PC-3 (cell line): Measurements from ENCODE around the gene ZNF841. TPM values are rescaled to one million over a fixed set of nuclear protein-coding genes. Genes with fewer than 3 reads are reported as not detected.
"Not testable (repeated sequence)": the region's sequence is repeated elsewhere in the genome, so short reads cannot be mapped to it uniquely, and the experiment has no call there.

Experiments used
- ATAC-seq: fragments of 200-7000 bp; cut with Tn5 transposase; 2 replicates; pipeline ENCODE4 v1.9.1; 2020; ENCODE audit warnings: mild to moderate bottlenecking, moderate library complexity
- BruUV-seq: library from RNA; stranded (reverse); fragments of 400-500 nt; replicated peaks from 2 replicates; lab custom pipeline; 2021; lab: Mats Ljungman, UMichigan
- CTCF ChIA-PET: fragments of 300-600 bp; sonication (Branson Sonifier 250); formaldehyde crosslinking; loops from one replicate; lab custom pipeline; 2022; ENCODE audit warnings: antibody characterized with exemption; lab: Charles Lee
- POLR2A ChIA-PET: fragments of 300-600 bp; sonication (Branson Sonifier 250); formaldehyde crosslinking; loops from one replicate; lab custom pipeline; 2022; ENCODE audit warnings: antibody characterized with exemption; ENCODE audit not compliant: unreplicated experiment; lab: Charles Lee
- DNase-seq: peaks from one replicate; pipeline ENCODE4 v3.0.0-alpha.2; 2015
- H2AFZ ChIP-seq: fragments of 300-600 bp; sonication (generic); 2 replicates; pipeline ENCODE4 v1.6.0; 2016; ENCODE audit warnings: antibody characterized with exemption, low read length
- H3F3A ChIP-seq: fragments of 300-600 bp; sonication (generic); one replicate; pipeline ENCODE4 v1.6.0; 2017; ENCODE audit warnings: antibody characterized with exemption, low read length, control low read depth, mild to moderate bottlenecking; ENCODE audit not compliant: unreplicated experiment
- H3K27ac ChIP-seq: fragments of 300-600 bp; sonication (generic); 2 replicates; pipeline ENCODE4 v1.5.1; 2016; ENCODE audit warnings: mild to moderate bottlenecking, low read length
- H3K27me3 ChIP-seq: fragments of 300-600 bp; sonication (generic); 2 replicates; pipeline ENCODE4 v1.6.1; 2016; ENCODE audit warnings: low read length, mixed read lengths
- H3K36me3 ChIP-seq: fragments of 300-600 bp; sonication (generic); 2 replicates; pipeline ENCODE4 v1.6.1; 2016; ENCODE audit warnings: low read depth, mixed run types, low read length, mixed read lengths
- H3K4me1 ChIP-seq: fragments of 300-600 bp; sonication (generic); 2 replicates; pipeline ENCODE4 v1.5.1; 2016; ENCODE audit warnings: low read length; ENCODE audit not compliant: insufficient read depth
- H3K4me2 ChIP-seq: fragments of 300-600 bp; sonication (generic); 2 replicates; pipeline ENCODE4 v1.6.0; 2016; ENCODE audit warnings: low read length
- H3K4me3 ChIP-seq: fragments of 300-600 bp; sonication (generic); 2 replicates; pipeline ENCODE4 v1.5.1; 2016; ENCODE audit warnings: mild to moderate bottlenecking, low read length, mixed read lengths
- H3K79me2 ChIP-seq: fragments of 300-600 bp; sonication (generic); 2 replicates; pipeline ENCODE4 v1.6.1; 2017; ENCODE audit warnings: low read length, mixed read lengths
- H3K9ac ChIP-seq: fragments of 300-600 bp; sonication (generic); 2 replicates; pipeline ENCODE4 v1.6.0; 2016; ENCODE audit warnings: mild to moderate bottlenecking, low read length
- H3K9me2 ChIP-seq: fragments of 300-600 bp; sonication (generic); replicated peaks from 2 replicates; pipeline ENCODE4 v1.6.1; 2016; ENCODE audit warnings: mixed run types, low read length, mixed read lengths
- H3K9me3 ChIP-seq: fragments of 300-600 bp; sonication (generic); 2 replicates; pipeline ENCODE4 v1.6.1; 2016; ENCODE audit warnings: low read length, mixed read lengths
- H4K20me1 ChIP-seq: fragments of 300-600 bp; sonication (generic); 2 replicates; pipeline ENCODE4 v1.6.1; 2016; ENCODE audit warnings: low read length, mixed read lengths
- EZH2 ChIP-seq: fragments of 300-600 bp; sonication (generic); IDR thresholded peaks from one replicate; pipeline ENCODE4 v1.6.1; 2017; ENCODE audit warnings: antibody characterized with exemption, mild to moderate bottlenecking, low read length; ENCODE audit not compliant: unreplicated experiment
- EZH2phosphoT487 ChIP-seq: fragments of 300-600 bp; sonication (generic); IDR thresholded peaks from 2 replicates; pipeline ENCODE4 v1.6.1; 2018; ENCODE audit warnings: mild to moderate bottlenecking, antibody characterized with exemption, low read length, borderline replicate concordance
- intact Hi-C: fragments of 100-400 bp; cut with micrococcal nuclease; formaldehyde crosslinking; loops from 2 replicates; pipeline ENCODE4 v1.9.0; 2023
- total RNA-seq: library from RNA; depleted of rRNA; stranded (reverse); fragments of >200 nt; gene quantifications from 2 replicates; pipeline ENCODE4 v1.2.3, GENCODE V29; 2014
- TF ChIP-seq, protein P1 (sequence below): fragments of 300-600 bp; sonication (generic); conservative IDR thresholded peaks from 2 replicates; pipeline ENCODE4 v1.5.1; 2017; ENCODE audit warnings: antibody characterized with exemption, low read depth, mild to moderate bottlenecking, low read length

The ZNF841 gene
- total RNA-seq, 1 experiment from 2014 or later = 11.6 TPM

DNA sequence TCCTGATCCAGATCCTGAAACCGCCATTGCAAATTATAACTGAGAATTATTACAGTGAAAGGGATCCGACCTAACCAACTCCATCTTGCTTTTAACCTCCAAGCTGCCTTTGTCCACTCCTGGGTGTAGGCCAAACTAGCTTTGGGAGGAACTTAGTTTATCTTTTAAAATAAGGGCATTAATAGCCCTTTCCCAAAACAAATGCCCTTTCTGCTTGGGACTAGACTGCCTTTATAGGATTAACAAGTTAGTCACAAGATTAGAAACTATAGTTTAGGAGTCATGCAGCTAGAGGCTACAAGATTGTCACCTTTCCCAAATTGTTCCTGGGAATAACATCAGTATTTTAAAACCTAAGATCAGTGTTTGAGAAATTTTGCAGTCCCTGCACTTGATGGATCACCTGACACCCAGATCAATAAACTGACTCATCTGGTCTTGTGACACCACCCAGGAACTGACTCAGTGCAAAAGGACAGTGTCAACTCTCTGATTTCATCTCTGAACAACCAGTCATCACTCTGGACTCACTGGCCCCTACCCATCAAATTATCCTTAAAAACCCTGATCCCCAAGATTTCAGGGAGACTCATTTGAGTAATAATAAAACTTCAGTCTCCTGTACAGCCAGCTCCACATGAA is 4.1 kb upstream of the ZNF841 start:
- Histone ChIP-seq H4K20me1 (no peaks in the 10 kb centered on the region), H3K79me2 (peaks cover 9% of the 10 kb centered on the region), H3K27me3 (no peaks in the 10 kb centered on the region), H2AFZ (no peak overlapping the region), H3K9me3 (peaks cover 64% of the 10 kb centered on the region), H3K4me2 (no peak overlapping the region), H3K27ac (peak overlapping the region; percentile 29; the same call in 1 of the 2 replicates), H3K4me1 (no peaks in the 10 kb centered on the region), H3K4me3 (peak overlapping the region; percentile 21; the same call in 1 of the 2 replicates), H3K9me2 (no peaks in the 10 kb centered on the region), H3F3A (no peaks in the 10 kb centered on the region), H3K36me3 (peaks cover 14% of the 10 kb centered on the region; the same call in 1 of the 2 replicates), H3K9ac (no peak overlapping the region)
- ATAC-seq (peak; percentile 32), DNase-seq (peak; percentile 53)
- intact Hi-C loops = no loop called here
- TF ChIP-seq EZH2phosphoT487 (no peak), EZH2 (no peak)
- TF ChIP-seq, protein P1, sequence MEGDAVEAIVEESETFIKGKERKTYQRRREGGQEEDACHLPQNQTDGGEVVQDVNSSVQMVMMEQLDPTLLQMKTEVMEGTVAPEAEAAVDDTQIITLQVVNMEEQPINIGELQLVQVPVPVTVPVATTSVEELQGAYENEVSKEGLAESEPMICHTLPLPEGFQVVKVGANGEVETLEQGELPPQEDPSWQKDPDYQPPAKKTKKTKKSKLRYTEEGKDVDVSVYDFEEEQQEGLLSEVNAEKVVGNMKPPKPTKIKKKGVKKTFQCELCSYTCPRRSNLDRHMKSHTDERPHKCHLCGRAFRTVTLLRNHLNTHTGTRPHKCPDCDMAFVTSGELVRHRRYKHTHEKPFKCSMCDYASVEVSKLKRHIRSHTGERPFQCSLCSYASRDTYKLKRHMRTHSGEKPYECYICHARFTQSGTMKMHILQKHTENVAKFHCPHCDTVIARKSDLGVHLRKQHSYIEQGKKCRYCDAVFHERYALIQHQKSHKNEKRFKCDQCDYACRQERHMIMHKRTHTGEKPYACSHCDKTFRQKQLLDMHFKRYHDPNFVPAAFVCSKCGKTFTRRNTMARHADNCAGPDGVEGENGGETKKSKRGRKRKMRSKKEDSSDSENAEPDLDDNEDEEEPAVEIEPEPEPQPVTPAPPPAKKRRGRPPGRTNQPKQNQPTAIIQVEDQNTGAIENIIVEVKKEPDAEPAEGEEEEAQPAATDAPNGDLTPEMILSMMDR = no peak
- BruUV-seq = no TSS peak
- CTCF ChIA-PET = interaction anchor here (0.5 kb wide), 1 partner anchor 677 kb away, joined by 6 read pairs; no protein-coding TSS in a partner anchor
- POLR2A ChIA-PET = no interaction called here

DNA sequence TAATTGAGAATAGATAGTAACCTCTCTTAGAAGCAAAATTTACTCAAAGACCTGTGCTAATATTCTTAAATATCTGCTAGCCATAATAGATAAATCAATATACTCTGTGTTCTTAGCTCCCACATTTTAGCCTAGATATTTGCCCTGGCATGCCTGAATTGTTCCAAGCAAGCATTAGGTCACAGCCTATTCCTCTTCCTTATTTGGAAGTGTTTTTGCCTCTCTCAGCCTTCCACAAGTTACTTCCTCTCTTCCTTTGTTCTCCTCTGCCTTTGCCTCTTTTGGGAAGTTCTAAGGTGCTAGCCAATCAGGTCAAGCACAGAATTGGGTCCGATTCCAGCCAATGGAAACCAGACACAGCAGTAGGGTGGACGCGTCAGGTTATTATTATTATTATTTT is 851 bp upstream of the ZNF841 start:
- H3F3A ChIP-seq, DNase-seq, H4K20me1 ChIP-seq, H2AFZ ChIP-seq, H3K27me3 ChIP-seq, H3K9me2 ChIP-seq, intact Hi-C loops, H3K4me1 ChIP-seq, POLR2A ChIA-PET, BruUV-seq, H3K27ac ChIP-seq, H3K4me3 ChIP-seq, ATAC-seq, H3K4me2 ChIP-seq, CTCF ChIA-PET, H3K9ac ChIP-seq: not testable (repeated sequence)
- H3K79me2 ChIP-seq = peaks cover 37% of the 10 kb centered on the region
- peaks cover 36% of the 10 kb centered on the region for H3K36me3 ChIP-seq
- peaks cover 54% of the 10 kb centered on the region for H3K9me3 ChIP-seq

DNA sequence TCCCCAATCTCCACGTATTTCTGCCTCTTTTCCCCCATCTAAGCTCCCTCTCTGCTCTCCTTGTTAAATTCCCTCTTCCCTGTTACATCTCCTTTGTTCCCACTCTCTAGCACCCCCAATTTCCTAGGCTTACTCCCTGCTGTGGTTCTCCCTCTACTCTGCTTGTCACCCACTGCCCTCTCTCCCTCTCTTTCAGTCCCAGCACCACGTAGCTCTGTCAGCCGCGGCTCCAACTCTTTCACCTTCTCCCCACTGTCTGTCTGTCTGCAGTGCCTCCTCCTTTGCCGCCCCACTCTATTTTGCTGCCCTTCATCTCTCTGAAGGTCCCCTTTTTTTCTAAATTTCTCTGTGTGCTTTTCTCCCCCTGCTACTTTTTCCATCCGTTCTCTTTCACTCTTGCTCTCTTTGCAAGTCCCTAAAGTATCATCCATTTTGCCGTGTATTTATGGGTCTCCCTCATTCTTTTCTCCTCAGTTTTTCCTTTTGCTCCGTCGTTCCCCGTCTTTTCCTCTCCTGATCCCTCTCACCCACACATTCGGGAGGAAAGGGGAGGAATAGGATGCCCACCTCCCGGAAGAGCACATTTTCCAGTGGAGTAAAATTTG is 937 bp downstream of the ZNF841 start:
- TF ChIP-seq EZH2phosphoT487 (no peak), EZH2 (no peak)
- TF ChIP-seq, protein P1 = no peak
- no TSS peak for BruUV-seq
- no peaks in the 10 kb centered on the region for H4K20me1 ChIP-seq
- H3K9ac ChIP-seq = peak overlapping the region; percentile 90
- no peak overlapping the region for H3K27ac ChIP-seq
- peak; percentile 32 for ATAC-seq
- ChIA-PET CTCF (interaction anchor here (0.7 kb wide), 1 partner anchor 143 kb away, joined by 3 read pairs; no protein-coding TSS in a partner anchor), POLR2A (interaction anchor here (0.7 kb wide), 1 partner anchor 158 kb away, joined by 3 read pairs; no protein-coding TSS in a partner anchor)
- H3K79me2 ChIP-seq = peaks cover 44% of the 10 kb centered on the region
- DNase-seq = peak; percentile 9
- H3K4me1 ChIP-seq = no peaks in the 10 kb centered on the region
- intact Hi-C loops = loop anchor here (2.0 kb wide), 1 partner anchor 142 kb away; no protein-coding TSS in a partner anchor
- no peaks in the 10 kb centered on the region for H3K9me2 ChIP-seq
- H3K36me3 ChIP-seq = peaks cover 50% of the 10 kb centered on the region
- no peaks in the 10 kb centered on the region for H3K27me3 ChIP-seq
- peak overlapping the region; percentile 94 for H2AFZ ChIP-seq
- peak overlapping the region; percentile 98 for H3K4me3 ChIP-seq
- H3F3A ChIP-seq = no peaks in the 10 kb centered on the region
- peaks cover 58% of the 10 kb centered on the region for H3K9me3 ChIP-seq
- peak overlapping the region; percentile 94 for H3K4me2 ChIP-seq
